ENCODE data around the gene HAS3.

HAS3 gene

DNA sequence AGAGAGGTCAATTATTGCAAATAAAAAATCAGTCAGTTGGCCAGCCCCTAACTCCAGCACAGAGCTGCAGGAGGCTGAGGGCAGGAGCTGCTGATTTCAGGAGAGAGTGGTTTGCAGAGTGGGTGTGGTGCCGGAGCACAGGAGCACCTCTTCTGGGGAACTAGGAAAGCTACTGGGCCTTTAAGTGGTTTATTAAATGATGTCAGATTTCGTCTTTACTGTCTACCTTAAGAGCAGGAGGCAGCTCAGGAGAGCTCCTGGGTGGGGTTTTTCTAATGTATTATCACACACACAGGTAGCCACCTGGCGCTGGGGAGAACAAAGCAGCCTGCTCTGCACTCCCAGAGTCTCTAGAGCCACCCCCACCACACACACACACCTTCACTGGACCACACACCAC, 11.5 kb upstream of the HAS3 start:
- DNase-seq: no peak

- DNase-seq: no peak
Observed at GRCh38 chr16:69094501-69094900, 11.0 kb upstream of the HAS3 start.

- no peak for DNase-seq
Observed at GRCh38 chr16:69095193-69095592, 10.3 kb upstream of the HAS3 start.

DNA sequence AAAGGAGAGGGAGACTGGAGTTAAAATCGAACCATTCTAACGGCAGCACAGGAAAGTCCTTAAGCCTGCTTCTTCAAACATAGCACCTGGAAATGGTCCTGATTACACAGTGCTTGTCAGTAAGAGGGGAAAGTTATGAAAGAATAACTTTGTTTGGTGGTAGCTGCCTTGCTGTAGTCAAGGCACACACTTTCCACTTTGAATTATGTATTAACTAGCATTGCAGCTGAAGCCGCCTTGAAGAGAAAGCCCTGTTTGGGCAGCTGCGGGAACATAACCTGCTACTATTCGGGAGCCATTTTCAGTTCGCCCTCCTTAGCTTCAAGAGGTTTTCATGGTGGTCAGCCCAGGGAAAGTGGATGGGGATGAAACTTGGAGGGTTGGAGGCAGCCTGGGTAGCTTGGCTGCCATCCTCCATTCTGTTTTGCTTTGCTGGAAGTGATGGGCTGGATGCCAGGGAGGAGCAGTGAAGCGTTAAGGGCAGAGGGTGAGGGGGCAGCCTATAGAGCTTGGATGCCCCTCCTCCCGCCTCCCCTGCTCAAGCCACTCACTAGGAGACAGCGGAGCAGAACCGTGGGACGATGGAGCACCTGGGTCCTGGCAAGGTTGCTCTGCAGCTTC, 5.3 kb upstream of the HAS3 start:
- DNase-seq: no peak

DNA sequence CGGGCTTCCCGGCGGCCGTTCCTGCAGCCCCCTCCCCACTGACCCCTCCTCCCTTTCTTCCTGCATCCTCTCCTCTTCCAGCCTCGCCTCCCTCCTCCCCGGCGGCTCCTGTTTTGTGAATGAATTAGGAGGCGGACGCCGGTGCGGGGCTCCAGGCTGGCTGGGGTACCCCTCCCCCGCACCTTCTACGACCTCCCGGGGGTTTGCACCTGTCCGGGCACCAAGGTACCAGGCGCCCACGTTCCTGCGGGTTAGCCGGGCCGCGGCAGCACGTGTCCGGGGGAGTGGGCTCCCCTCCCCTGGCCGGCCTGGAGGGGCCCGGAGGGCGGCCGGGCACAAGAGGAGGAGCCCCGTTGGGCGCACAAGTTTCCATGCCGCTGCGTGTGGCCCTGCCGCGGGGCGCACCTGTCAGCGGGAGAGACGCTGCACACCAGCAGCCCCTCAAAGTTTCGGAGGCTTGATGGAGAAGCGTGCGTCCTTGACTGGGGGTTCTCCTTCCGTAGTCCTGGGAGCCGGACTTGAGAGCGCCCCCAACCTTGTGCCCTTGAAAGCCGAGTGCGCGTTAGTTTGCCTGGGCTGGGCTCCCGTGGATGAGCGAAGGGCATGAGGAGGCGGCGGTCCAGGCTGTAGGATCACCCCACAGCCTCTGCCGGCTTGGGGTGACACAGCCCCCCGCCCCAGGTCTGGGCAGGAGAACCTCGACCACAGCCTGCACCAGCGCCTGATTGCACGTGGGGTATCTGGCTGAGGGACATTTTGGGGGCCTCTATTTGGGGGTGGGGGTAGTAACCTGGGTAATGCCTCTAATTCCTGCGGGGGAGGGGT, 1.2 kb downstream of the HAS3 start:
- no peak for DNase-seq

DNA sequence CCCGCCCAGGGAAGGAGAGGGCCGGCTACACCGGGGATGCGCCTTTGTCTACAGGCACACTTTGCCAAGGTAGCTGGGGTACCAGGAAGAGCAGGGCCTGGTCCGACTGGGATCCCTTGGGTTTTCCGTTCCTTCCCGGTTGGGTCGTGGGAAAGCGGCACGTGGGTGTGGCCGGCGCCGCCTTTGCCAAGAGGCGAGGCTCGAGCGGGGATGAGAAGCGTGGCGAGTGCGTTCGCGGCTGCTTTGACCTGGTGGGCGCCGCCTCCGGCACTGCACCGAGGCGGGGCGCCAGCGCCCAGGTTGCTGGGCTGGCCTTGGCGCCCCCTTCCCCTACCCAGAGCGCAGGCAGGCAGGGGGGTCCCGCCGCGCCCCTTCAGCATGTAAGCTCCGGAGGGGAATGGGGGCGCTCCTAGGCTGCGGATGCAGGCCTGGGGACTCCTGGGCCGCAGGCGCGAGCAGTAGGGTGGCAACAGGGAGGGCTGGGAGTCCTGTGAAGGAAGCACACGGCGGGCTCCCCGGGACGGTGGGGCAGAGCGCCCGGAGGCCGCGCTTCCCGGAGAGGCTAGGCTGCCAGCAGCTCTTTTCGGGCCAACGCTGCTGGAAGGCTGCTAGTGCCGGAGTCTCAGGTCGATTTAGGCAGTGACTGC, 2.0 kb downstream of the HAS3 start:
- no peak for DNase-seq

DNA sequence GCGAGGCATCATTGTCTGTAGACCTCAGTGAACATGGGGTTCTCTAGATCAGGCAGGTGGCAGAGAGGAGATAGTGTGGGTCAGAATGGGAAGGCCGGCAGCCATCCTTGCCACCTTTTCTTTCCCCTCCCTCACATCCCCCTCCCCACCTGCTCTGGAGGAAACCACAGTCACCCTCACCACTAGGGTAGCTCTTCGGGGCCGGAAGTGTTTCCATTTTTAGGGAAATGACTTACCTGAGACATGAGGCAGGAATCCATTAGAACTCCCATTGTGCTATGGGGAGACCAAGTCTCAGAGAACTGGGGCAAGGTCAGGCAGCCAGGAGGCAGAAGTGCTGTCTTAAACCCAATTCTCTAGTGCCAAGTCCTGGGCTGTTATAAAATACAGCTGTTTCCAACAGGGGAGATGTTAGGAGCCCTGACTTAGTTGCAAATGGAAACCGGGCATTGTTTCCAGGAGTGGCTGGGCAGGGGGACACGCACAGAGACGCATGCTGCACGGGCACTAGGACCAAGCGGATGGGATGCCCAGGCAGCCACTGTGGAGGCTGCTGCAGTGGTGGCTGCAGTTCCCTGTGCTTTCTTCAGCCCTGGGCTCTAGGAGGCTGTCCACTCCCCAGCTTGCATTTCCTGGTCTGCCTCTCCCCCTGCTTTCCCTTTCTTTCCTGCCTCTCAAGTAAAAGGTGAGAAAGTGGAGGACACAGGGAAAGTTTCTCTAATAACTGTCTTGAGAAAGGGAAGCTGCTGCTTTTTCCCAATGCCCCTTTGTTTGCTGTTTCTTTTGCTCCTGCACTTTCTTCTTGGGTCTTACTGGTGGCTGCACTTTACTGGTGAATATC, 2.8 kb downstream of the HAS3 start:
- DNase-seq: no peak

DNA sequence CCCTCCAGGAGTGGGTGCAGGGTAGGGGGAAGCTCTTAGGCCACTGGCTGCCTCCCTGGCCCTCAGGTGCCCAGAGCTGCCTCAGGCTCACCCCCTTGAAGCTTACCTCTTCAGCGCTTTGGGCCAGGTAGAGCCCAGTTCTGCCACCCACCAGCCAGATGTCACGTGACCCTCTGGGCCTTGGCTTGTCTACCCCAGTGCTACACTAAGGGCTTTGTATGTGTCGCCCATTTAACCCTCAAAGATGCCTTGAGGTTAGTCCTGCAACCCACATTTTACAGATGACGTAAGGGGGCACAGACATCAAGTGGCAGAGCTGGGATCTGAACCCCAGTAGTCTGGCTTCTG, 3.4 kb downstream of the HAS3 start:
- no peak for DNase-seq

DNA sequence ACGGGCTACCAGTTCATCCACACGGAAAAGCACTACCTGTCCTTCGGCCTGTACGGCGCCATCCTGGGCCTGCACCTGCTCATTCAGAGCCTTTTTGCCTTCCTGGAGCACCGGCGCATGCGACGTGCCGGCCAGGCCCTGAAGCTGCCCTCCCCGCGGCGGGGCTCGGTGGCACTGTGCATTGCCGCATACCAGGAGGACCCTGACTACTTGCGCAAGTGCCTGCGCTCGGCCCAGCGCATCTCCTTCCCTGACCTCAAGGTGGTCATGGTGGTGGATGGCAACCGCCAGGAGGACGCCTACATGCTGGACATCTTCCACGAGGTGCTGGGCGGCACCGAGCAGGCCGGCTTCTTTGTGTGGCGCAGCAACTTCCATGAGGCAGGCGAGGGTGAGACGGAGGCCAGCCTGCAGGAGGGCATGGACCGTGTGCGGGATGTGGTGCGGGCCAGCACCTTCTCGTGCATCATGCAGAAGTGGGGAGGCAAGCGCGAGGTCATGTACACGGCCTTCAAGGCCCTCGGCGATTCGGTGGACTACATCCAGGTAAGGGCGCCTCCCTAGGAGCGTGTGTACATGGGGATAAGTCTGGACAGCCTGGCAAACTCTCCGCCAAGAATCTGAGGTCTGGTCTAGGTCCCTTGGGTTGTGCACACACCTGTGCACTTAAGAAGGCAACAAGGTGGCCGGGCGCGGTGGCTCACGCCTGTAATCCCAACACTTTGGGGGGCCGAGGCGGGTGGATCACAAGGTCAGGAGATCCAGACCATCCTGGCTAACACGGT, 4.2 kb downstream of the HAS3 start:
- DNase-seq: no peak

- no peak for DNase-seq
Observed at GRCh38 chr16:69110406-69110805, 5.0 kb downstream of the HAS3 start.

DNA sequence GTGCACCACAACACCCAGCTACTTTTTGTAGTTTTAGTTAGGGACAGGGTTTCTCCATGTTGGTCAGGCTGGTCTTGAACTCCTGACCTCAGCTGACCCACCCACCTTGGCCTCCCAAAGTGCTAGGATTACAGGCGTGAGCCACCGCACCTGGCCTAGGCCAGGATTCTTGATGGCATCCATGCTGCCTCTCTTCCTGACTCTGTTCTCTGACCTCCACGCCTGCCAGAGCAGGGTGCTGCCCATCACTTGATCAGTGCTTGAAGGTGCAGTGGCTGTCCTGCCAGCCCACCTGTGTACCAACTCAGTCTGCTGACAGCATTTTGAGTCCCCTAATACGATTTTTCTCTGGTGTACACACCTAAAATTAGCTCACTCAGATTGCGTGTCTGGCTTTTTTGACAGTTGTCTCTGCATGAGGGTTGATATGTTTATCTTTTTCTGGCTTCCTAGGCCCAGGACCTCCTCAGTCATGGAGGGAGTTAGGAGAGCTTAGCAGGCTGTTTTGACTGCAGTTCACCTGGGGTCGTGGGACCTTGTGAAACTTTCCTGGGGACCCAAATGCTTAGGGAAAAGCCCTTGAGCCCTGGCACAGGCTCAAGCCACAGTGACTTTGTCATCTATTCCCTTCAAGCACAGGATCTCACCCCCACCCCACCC, 5.9 kb downstream of the HAS3 start:
- DNase-seq: no peak

DNA sequence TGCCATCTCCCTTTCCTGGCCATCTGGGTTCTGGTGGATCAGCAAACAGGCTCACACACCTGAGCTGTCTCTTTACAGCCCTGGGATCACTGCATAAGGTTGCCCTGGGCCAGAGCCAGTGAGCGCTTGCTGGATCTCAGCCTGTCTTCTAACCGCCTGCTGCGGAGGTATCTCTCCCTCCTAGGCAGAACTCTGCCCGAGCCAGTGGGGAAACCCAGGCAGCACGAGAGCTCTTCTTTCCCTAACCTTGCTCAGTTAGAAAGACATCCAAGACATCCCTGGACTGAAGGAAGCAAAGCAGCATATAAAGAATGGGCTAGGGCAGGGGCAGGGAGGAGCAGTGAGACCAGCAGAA, 6.4 kb downstream of the HAS3 start:
- no peak for DNase-seq

DNA sequence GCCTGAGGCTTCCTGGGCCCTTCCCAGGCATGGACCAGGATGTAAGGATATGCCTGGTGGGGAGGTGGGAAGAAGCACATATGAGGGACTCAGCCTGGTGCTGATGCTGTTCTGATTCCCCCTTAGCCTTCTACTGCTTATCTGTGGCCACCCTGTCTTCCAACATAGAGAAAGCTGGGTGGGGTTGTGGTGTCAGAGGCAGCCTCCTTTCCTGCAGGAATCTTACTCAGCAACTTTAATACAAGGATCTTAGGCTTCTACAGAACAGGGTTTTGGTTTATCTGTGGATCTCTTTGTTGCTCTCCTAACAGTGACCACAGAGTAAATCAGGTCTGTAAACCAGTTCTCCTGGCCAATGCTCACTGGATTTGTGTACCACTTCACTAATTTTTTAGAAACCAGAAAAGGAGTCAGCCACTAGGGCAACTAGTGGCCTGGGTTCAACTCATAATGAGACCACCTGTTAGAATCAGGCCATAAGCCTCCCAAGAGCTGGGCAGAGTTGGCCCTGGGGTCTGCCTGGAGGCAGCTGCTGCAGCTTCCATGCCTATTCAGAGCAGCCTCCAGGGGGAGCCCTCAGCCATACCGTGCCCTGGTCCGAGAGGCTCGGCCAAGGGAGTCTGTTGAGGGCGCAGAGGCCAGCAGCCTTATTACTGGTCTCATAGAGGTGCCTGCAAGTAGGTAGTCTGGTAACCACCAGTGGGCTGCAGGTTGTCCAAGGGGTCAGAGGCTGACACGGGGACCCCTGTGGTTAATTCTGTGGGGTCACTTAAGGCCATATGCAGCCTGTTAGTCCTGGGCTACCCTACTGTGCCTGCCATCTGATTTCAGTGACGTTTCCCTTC, 7.1 kb downstream of the HAS3 start:
- DNase-seq: peak; percentile 19

GRCh38 chr16:69113216-69113615, 7.8 kb downstream of the HAS3 start:
- no peak for DNase-seq

DNA sequence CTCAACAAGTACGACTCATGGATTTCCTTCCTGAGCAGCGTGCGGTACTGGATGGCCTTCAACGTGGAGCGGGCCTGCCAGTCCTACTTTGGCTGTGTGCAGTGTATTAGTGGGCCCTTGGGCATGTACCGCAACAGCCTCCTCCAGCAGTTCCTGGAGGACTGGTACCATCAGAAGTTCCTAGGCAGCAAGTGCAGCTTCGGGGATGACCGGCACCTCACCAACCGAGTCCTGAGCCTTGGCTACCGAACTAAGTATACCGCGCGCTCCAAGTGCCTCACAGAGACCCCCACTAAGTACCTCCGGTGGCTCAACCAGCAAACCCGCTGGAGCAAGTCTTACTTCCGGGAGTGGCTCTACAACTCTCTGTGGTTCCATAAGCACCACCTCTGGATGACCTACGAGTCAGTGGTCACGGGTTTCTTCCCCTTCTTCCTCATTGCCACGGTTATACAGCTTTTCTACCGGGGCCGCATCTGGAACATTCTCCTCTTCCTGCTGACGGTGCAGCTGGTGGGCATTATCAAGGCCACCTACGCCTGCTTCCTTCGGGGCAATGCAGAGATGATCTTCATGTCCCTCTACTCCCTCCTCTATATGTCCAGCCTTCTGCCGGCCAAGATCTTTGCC, 9.0 kb downstream of the HAS3 start:
- DNase-seq: no peak

DNA sequence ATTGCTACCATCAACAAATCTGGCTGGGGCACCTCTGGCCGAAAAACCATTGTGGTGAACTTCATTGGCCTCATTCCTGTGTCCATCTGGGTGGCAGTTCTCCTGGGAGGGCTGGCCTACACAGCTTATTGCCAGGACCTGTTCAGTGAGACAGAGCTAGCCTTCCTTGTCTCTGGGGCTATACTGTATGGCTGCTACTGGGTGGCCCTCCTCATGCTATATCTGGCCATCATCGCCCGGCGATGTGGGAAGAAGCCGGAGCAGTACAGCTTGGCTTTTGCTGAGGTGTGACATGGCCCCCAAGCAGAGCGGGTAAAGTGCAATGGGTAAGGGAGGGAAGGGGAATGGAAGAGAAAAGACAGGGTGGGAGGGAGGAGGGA, 9.5 kb downstream of the HAS3 start:
- no peak for DNase-seq

DNA sequence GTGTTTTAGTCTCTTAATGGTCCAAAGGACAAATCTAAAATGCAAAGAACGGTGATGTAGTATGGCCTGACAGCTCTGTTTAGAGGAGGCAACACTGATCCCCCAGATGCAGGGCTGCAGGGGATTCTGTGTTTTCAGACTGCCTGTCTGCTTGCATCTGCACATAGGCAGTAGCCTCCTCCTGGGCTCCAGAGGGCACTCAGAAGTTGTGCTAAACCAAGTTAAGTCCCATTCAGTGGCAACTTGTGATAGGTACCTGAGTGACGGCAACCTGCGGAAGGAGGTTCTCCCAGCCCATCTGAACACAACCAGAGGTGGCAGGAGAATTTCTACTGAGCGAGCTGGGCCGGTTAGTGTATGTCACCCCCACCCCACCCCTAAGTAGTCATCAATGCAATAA, 9.9 kb downstream of the HAS3 start:
- DNase-seq: no peak

DNA sequence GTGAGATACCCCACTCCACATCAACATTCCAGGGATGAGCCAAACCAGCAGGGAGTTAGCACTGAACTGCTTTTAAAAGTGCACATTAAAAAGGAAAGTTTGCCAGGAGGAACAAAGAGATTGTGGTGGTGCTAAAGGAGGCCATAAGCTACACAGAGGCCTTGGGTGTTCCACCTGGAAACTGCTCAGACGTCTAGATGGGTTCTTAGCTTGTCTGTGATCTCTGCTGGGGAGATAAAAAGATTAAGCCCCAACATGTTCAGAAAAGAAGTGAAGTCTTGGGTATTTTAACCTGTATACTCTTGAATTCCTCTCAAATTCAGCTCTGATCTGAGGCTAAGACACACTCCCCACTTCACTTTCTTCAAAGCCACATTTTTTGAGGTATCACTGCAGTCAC, 10.4 kb downstream of the HAS3 start:
- DNase-seq: no peak

- DNase-seq: no peak
Observed at GRCh38 chr16:69116256-69116875, 10.9 kb downstream of the HAS3 start.

- DNase-seq: no peak
Observed at GRCh38 chr16:69116906-69117305, 11.5 kb downstream of the HAS3 start.

Measured in activated effector memory CD4-positive, alpha-beta T cell treated with Interleukin-2 at 50 U/mL for 16 hours (primary cell).